Skin of body (tissue), 2 donors: ENCODE data around the gene ZFYVE28. TPM values are rescaled to one million over a fixed set of nuclear protein-coding genes. Genes with fewer than 3 reads are reported as not detected.

Experiments
- DNase-seq: peaks from one replicate; lab custom pipeline; 2025; lab: John Stamatoyannopoulos, UW
- total RNA-seq: library from RNA; depleted of rRNA; stranded (reverse); fragments of >200 nt; gene quantifications from one replicate; pipeline ENCODE4 v1.2.3, GENCODE V29; 2014

Gene ZFYVE28
- total RNA-seq, 1 donor from 2014 or later = 5.1 TPM

- DNase-seq = no peak
These were observed 114.0 kb downstream of the ZFYVE28 start for GRCh38 chr4:2304321-2304876.

DNA sequence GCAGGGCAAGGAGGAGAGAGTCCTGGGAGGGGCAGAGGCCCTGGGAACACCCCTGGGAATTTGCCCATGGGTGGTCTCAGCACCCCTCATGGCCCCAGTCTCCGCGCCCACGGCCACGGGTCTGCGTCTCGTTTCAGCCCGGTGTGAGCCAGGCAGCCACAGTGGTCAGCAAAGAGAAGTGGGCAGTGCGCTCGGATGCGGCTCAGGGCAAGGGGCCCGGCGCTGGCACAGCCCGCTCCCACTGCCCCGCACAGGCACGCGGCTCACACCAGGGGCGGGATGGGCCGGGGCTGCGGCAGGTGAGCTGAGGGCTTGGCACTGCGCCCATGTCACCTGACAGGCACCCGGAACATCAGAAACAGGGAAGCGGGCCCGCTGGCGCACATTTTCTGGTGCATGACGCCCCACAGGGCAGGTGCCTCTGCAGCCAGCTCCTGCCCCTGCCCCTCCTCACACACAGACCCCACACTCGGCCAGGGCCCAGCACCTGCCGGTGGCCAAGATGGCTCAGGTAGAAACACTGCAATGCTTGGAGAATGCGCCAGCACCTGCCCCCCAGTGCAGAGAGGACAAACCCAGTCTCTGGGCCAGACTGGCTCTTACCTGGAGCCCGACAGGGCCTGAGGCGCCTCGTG is 114.6 kb downstream of the ZFYVE28 start:
- DNase-seq = no peak

DNA sequence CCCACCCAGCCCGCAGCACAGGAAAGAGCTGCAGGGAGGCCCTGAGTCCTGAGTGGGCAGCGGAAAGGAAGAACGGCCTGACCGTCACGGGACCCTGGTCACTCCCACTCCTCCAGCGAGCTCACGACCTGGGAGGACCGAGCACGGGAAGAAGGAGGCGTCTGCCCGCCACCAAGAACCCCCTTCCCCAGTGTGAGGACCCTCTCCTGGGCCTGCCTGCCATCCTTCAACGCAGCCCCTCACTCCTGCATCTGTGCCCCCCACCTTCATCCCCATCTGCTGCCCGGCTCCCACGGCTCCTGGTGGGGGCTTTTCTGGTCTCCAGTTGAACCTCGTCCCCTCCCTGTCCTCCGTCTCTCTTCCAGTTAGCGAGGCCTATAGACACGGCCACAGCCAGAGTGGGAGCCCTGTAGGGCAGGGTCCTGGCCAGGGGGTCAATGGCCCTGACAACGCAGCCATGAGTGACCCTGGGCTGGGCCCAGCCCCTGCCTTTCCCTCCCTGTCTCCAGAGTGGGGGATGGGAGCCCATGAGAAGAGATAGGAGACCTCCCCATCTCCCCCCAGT is 115.2 kb downstream of the ZFYVE28 start:
- no peak for DNase-seq

GRCh38 chr4:2302387-2303119 is 115.9 kb downstream of the ZFYVE28 start:
- DNase-seq = no peak

- DNase-seq = no peak
These were observed 116.6 kb downstream of the ZFYVE28 start for GRCh38 chr4:2301806-2302205.

GRCh38 chr4:2301225-2301642 is 117.2 kb downstream of the ZFYVE28 start:
- DNase-seq = no peak

DNA sequence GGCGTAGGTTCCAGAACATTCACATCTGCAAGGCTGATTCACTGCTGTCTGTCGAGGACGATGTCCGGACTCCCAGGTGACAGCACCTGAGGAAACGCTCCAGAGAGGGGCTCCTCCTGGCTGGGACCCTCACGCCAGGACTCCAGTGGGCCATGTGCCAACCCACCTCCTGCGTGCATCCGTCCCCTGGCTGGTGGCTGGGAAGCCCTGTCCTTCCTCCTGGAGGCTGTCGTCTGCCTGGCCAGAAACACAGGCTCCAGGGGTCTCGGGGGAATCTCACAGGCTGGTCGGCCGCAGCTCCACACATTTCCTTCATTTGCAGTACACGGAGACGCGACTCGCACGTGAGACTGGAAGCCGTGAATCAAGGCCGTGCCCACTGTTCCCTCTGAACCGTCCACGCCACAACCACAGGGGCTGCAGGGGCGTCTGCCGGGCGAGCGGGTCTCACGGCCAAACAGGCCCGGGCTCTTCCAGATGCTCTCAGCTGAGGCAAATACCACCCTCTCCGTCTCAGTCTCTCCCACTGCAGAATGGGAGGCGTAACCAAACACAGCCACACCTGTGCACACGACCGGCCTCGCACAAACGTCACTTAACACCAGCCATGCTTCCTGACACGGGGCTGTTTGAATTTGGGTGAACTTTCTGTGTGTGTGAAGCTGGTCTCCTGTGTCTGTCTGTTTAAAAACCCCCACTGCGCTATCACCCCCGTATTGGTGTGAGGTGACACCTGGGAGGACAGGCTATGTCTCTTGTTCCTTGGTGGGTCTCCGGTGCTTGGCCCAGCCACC is 117.8 kb downstream of the ZFYVE28 start:
- no peak for DNase-seq

GRCh38 chr4:2299794-2300193 is 118.7 kb downstream of the ZFYVE28 start:
- DNase-seq = no peak

DNA sequence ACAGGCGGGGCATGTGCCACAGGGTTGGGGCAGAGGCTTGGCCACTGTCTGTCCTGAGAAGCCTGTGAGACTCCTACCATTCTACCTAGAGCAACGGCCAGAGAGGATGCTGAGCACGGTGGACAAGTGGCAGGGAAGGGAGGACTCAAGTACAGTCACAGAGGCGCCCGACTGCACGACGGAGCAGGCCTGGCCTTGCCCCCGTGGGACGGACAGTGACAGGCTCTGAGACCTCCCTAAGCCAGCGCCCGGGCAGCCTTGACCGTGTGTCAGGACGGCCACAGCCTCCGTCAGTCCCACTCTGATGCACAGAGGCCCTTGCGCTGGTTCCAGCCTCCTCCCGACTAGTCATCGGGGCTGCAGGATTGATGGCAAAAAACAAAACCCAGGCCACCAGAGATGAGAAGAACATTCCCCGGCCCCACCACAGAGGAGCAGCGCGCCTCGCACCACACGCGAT is 119.9 kb downstream of the ZFYVE28 start:
- DNase-seq = no peak

- no peak for DNase-seq
These were observed 120.6 kb downstream of the ZFYVE28 start for GRCh38 chr4:2297606-2298531.

GRCh38 chr4:2296631-2297601 is 121.5 kb downstream of the ZFYVE28 start:
- no peak for DNase-seq

GRCh38 chr4:2295900-2296442 is 122.5 kb downstream of the ZFYVE28 start:
- no peak for DNase-seq

GRCh38 chr4:2295500-2295899 is 122.9 kb downstream of the ZFYVE28 start:
- DNase-seq = no peak

DNA sequence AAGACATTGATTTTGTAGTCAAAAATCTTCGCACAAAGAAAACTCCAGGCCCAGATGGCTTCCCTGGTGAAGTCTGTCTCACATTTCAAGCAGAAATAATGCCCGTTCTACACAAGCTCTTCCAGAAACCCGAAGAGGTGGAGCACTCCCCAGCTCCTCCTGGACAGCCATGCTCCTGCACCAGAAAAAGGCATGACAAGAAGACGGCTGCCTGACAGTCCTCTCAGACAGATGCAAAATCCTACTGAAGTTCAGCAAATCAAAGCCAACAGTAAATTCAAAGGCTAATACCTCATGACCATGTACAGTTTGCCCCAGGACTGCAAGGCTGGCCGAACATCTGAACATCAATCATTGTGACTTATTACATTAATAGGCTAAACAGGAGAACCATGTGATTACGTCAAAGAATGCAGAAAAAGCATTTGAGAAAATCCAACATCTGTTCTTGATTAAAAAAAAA is 125.8 kb downstream of the ZFYVE28 start:
- peak; percentile 39 for DNase-seq

GRCh38 chr4:2291705-2292645 is 126.5 kb downstream of the ZFYVE28 start:
- DNase-seq = no peak

GRCh38 chr4:2290974-2291704 is 127.3 kb downstream of the ZFYVE28 start:
- DNase-seq = no peak

DNA sequence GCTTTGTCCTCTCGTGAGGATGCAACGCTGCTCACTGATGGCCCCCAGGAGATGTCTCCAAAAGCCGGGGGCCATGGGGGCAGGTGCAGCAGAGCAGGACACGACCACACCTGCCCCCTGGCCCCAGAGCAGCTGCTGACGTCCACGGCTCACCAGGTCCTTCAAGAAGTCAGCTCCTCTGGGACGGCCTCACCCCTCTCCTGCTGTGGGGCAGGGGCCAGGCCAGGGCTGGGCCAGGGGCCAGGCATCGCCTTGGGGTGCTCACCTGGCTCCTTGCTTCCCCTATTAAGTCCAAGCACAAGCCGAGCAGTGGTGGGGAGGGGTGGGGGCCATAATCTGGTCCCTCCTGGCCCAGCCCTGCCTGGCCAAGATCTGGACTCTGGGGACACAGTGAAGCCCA is 128.0 kb downstream of the ZFYVE28 start:
- DNase-seq = no peak
